GF-D8 (cell line): ENCODE measurements around the gene HAPLN3.

Source experiments
- DNase-seq: peaks from one replicate; lab custom pipeline; 2025; lab: John Stamatoyannopoulos, UW

Gene HAPLN3

DNA sequence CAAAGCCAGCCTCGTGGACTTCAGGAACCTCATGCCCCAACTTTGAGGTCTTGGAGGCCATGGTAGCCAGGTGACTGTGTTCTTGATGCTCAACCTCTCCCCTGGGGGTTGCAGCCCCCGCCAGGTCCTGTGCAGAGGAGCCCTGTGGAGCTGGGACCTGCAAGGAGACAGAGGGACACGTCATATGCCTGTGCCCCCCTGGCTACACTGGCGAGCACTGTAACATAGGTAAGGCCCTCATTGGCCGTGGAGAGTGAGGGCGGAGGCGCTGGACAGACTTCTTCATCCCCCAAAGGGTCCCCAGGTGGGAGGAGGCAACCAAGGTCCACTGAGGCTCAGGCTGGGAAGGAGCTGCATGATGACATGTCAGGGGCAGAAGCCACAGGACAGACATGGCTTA is 35.1 kb downstream of the HAPLN3 start:
- no peak for DNase-seq

GRCh38 chr15:88859550-88859949 is 35.8 kb downstream of the HAPLN3 start:
- no peak for DNase-seq

DNA sequence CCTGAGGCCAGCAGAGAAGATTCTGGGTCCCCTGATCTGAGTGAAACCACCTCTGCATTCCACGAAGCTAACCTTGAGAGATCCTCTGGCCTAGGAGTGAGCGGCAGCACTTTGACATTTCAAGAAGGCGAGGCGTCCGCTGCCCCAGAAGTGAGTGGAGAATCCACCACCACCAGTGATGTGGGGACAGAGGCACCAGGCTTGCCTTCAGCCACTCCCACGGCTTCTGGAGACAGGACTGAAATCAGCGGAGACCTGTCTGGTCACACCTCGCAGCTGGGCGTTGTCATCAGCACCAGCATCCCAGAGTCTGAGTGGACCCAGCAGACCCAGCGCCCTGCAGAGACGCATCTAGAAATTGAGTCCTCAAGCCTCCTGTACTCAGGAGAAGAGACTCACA is 36.4 kb downstream of the HAPLN3 start:
- no peak for DNase-seq

DNA sequence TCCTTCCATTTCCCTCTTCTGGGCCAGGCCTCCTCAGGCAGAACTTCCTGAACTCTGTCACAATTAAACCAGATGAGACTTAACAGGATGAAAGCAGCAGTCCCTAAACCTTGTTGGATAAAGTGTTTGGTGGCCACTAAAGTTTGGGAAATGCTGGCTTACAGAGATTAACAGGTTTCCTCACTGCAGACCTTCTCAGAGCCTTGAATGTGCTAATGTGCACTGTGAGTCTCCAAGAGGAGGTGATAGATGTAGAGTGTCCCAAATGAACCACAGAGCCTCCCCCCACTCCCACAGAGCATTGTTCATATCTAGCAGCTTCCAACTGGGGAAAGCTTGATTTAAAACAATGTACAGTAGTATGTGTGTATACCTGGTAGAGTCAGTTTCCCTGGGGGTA is 42.9 kb downstream of the HAPLN3 start:
- no peak for DNase-seq

DNA sequence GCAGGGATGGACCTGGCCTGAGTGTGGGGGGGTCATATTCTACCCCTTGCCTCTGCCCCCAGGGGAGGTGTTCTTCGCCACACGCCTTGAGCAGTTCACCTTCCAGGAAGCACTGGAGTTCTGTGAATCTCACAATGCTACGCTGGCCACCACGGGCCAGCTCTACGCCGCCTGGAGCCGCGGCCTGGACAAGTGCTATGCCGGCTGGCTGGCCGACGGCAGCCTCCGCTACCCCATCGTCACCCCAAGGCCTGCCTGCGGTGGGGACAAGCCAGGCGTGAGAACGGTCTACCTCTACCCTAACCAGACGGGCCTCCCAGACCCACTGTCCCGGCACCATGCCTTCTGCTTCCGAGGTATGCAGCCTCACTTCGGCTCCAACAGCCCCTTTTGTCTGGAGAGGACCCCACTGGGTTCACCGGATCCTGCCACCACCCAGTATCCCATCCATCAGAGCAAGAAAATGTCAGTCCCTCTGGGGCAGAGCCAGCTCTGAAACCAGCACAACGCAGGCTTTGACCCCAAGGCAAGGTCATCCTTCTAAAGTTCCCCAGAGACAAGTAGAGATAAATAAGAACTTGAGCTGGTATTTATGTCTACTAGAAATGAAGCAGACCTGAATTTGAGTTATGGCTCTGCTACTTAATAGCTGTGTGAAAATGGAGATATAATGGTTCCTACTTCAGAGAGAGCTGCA is 45.8 kb downstream of the HAPLN3 start:
- DNase-seq, result no peak

DNA sequence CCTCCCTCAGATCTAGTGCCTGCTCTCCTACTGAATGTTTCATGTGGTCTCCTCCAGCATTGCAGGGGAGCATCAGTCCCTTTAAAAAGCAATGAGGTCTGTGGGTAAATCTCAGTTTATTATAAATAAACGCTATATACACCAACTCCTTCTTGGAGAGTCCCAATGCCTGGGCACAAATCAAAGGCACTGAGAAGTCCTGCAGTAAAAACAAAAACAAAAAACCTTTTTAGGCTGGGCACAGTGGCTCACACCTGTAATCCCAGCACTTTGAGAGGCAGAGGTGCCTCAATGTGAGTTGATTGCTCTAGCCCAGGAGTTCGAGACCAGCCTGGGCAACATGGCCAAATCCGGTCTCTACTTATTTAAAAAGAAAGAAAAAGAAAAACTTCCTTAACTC is 47.1 kb downstream of the HAPLN3 start:
- DNase-seq, result no peak

DNA sequence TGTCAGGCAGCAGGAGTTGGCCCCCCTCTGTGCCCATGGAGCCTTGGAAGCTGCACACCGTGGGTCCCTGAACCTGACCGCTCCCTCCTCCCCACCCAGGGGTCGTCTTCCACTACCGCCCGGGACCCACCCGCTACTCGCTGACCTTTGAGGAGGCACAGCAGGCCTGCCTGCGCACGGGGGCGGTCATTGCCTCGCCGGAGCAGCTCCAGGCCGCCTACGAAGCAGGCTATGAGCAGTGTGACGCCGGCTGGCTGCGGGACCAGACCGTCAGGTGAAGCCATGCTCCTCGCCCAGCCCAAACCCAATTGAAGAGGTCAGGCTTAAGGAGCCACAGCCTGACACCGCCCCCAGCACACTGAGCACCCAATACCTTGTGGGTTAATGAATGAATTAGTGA is 48.2 kb downstream of the HAPLN3 start:
- DNase-seq, result no peak

DNA sequence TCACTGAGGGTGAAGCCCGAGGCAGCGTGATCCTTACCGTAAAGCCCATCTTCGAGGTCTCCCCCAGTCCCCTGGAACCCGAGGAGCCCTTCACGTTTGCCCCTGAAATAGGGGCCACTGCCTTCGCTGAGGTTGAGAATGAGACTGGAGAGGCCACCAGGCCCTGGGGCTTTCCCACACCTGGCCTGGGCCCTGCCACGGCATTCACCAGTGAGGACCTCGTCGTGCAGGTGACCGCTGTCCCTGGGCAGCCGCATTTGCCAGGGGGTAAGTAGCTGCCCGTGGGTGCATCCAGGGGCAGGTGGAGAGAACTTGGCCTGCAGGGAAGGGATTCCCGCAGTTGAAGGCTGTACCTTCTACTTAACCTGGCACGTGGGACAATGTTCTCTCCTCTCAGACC is 49.7 kb downstream of the HAPLN3 start:
- no peak for DNase-seq

DNA sequence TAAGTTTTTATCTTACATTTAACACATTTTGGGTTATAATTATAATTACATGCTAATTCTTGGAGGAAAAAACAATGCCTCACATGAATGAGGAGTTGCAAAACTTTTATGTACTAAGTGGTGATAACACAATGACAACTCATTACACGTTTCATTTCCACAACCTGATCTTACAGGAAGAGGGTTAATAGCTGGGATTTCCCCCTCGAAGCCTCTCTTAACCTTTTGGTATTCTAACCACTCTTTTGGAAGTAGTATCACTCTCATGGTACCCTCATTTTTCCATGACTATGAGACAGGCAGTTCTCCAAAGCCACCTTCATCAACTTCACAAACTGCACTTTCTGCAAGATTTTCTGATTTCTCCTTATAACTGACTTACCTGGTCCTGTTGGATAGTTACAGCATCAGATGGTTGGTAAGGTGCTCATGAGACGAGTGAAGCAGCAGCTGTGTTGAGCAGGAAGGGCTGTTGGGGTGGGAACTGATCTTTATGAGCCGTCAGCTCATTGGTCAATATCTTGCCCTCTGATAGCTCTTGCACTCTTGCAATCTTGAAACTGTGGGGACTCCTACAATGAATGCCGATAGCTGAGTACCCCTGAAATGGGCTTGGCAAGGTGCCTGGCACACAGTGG is 50.5 kb downstream of the HAPLN3 start:
- no peak for DNase-seq

GRCh38 chr15:88843334-88843733 is 52.0 kb downstream of the HAPLN3 start:
- DNase-seq, result no peak

DNA sequence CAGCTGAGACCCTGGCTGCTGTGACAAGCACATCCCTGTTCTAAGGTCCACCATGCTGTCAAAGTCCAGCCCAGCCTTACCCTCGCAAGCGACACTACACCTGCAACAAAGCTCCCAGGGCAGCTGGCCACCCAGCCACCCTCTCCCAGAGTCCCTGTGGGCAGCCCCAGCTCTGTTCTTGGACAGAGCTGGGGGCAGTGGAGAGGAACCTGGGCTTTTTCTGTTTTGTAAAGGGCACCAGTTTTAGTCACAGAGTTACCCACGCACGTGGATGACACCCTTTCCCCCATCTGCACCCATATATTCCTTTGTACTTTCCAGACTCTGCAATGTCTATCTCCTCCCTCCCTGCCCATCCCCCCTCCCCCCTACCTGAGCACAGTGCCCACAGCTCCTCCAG is 53.2 kb downstream of the HAPLN3 start:
- no peak for DNase-seq

GRCh38 chr15:88841236-88841635 is 54.1 kb downstream of the HAPLN3 start:
- DNase-seq, result no peak

- no peak for DNase-seq
Measured at GRCh38 chr15:88839961-88840360, 55.4 kb downstream of the HAPLN3 start.

- no peak for DNase-seq
Measured at GRCh38 chr15:88839146-88839545, 56.2 kb downstream of the HAPLN3 start.

DNA sequence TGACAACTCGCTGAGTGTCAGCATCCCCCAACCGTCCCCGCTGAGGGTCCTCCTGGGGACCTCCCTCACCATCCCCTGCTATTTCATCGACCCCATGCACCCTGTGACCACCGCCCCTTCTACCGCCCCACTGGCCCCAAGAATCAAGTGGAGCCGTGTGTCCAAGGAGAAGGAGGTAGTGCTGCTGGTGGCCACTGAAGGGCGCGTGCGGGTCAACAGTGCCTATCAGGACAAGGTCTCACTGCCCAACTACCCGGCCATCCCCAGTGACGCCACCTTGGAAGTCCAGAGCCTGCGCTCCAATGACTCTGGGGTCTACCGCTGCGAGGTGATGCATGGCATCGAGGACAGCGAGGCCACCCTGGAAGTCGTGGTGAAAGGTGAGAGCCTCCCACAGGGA is 56.7 kb downstream of the HAPLN3 start:
- DNase-seq, result no peak

- DNase-seq, result no peak
Measured at GRCh38 chr15:88835646-88836045, 59.7 kb downstream of the HAPLN3 start.

DNA sequence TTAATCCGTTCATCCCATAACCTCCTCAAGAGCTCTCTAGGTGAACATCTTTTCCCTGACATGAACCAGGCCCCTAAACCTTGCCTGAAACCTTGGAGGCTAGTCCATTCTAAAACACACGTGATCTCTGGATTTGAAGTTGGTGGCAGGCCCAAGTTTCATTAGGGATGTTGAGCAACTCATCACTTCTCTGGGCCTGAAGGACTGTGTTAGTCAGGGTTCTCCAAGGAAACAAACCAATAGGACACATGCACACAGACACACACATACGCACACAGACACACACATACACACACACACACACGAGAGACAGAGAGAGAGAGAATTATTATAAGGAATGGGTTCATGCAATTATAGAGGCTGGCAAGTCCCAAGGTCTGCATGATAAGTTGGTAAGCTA is 60.2 kb downstream of the HAPLN3 start:
- no peak for DNase-seq

- no peak for DNase-seq
Measured at GRCh38 chr15:88834211-88834812, 61.0 kb downstream of the HAPLN3 start.

- no peak for DNase-seq
Measured at GRCh38 chr15:88833731-88834100, 61.6 kb downstream of the HAPLN3 start.

DNA sequence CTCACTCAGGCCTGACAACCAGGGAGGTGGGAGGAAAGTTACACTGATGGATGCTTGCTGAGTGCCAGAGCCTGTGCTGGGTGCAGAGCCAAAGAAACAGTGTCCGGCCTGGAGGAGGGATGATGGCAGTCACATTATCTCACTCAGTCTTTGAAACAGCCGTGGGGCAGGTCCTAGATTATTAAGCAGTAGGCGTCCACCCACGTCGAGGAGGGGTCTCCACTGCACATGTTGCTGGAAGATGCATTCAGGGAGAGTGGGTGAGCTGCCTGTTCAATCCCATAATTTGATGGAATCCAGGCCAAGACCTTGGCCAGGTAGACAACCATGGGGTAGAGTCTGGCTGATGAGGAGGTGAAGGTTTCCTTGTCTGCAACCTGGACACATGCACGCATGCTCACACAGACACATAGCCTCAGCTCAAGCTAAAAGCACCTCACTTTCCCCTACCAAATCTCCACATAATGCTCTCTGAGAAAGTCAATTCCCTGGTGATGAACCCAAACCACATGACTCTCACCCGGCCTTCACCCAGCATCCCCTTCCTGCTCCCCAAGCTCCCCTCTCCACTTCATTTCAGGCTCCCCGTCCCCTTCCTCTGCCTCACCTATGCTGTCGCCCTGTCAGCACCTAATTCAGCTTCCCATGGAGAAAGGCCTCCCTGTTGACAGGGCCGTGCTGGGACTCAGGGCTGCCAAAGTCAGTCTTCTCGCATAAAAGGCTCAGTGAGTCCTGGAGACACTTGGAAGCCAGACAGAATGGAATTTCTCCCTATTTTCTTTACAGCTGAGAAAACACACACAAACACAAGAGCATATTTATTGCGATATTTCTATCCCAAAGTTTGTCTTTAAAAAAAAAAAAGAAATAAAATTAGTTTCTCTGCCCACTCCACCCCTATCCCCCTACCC is 62.3 kb downstream of the HAPLN3 start:
- no peak for DNase-seq

GRCh38 chr15:88830016-88830415 is 65.3 kb downstream of the HAPLN3 start:
- DNase-seq, result no peak

- no peak for DNase-seq
Measured at GRCh38 chr15:88828791-88829190, 66.6 kb downstream of the HAPLN3 start.
